ENCODE data around the gene PHACTR4. TPM values are rescaled to one million over a fixed set of nuclear protein-coding genes. Genes with fewer than 3 reads are reported as not detected.

PHACTR4 gene
- total and polyA plus RNA-seq, 2 experiments from 2014 or later, result 35.4 to 47.1 TPM

- TF ChIP-seq ZNF114 (CRISPR knock-in tag; IDR thresholded peaks at IDR 0.05) (no peak), CREB1 (CRISPR knock-in tag; IDR thresholded peaks at IDR 0.05; ENCODE audit: low read depth) (no peak), EZH2phosphoT487 (IDR thresholded peaks at IDR 0.05; ENCODE audit: unreplicated experiment) (no peak)
Observed at GRCh38 chr1:28480308-28480707, 110.8 kb downstream of the PHACTR4 start (continued).

DNA sequence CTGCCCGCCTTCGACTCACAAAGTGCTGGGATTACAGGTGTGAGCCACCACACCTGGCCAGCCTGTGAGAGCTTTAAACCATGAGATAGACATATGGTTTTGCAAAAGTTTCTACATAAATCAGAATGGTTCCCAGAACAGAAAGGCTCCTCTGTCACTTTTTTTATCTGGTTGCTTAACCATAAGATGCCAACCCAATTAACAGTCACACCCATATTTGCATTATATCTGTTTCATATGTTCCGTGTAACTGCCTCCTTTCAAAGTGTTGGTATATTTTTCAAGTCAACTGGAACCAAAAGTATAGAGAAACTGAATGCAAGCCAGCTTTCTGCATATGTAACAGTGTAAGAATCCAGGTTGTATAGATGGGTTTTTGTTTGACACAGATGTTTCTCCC is 112.6 kb downstream of the PHACTR4 start:
- H3K4me1 Mint-ChIP-seq, result no peaks in the 10 kb centered on the region
- no peak for DNase-seq (ENCODE audit: low spot score)

More for the DNA sequence above, 112.6 kb downstream of the PHACTR4 start:
- H3K4me3 ChIP-seq, result no peak overlapping the region
- no peak overlapping the region for H3K4me3 Mint-ChIP-seq
- no peak overlapping the region for H3K27ac Mint-ChIP-seq
- H3K36me3 ChIP-seq (ENCODE audit: insufficient read depth), result peaks cover 24% of the 10 kb centered on the region
- peaks cover 4% of the 10 kb centered on the region; the same call in 1 of the 2 replicates for H4K20me1 ChIP-seq (replicated peaks; ENCODE audit: insufficient read depth)
- H3K27me3 Mint-ChIP-seq (ENCODE audit: insufficient read depth, low read depth, poor library complexity), result peaks cover 10% of the 10 kb centered on the region
- no peaks in the 10 kb centered on the region for H3K27me3 ChIP-seq (ENCODE audit: insufficient read depth)
- no peaks in the 10 kb centered on the region for H3K9me2 ChIP-seq (ENCODE audit: insufficient read depth)
- no peak overlapping the region for H3K4me2 ChIP-seq
- H3K4me1 ChIP-seq (ENCODE audit: insufficient read depth), result no peaks in the 10 kb centered on the region
- no peak for TF ChIP-seq EZH2 (IDR thresholded peaks at IDR 0.05; ENCODE audit: low read depth, unreplicated experiment)
- no peak for TF ChIP-seq CREB1 (CRISPR knock-in tag; IDR thresholded peaks at IDR 0.05; ENCODE audit: low read depth)
- no peak for TF ChIP-seq NANOG (IDR thresholded peaks at IDR 0.05; ENCODE audit: borderline replicate concordance)
- no peak for TF ChIP-seq ZNF462 (CRISPR knock-in tag; IDR thresholded peaks at IDR 0.05)
- TF ChIP-seq ETS1 (IDR thresholded peaks at IDR 0.05), result no peak
- TF ChIP-seq CTCF (conservative IDR thresholded peaks at IDR 0.05; ENCODE audit: low read depth in 2 of 2), result no peak
- TF ChIP-seq EZH2phosphoT487 (IDR thresholded peaks at IDR 0.05; ENCODE audit: unreplicated experiment), result no peak
- TF ChIP-seq ZNF331 (CRISPR knock-in tag; IDR thresholded peaks at IDR 0.05; ENCODE audit: low read depth), result no peak
- TF ChIP-seq JUNB (IDR thresholded peaks at IDR 0.05; ENCODE audit: unreplicated experiment), result no peak
- no peak for TF ChIP-seq STAT1 (IDR thresholded peaks at IDR 0.05; ENCODE audit: unreplicated experiment)
- TF ChIP-seq POLR2AphosphoS5 (IDR thresholded peaks at IDR 0.05; ENCODE audit: low read depth), result no peak
- TF ChIP-seq, protein P1, sequence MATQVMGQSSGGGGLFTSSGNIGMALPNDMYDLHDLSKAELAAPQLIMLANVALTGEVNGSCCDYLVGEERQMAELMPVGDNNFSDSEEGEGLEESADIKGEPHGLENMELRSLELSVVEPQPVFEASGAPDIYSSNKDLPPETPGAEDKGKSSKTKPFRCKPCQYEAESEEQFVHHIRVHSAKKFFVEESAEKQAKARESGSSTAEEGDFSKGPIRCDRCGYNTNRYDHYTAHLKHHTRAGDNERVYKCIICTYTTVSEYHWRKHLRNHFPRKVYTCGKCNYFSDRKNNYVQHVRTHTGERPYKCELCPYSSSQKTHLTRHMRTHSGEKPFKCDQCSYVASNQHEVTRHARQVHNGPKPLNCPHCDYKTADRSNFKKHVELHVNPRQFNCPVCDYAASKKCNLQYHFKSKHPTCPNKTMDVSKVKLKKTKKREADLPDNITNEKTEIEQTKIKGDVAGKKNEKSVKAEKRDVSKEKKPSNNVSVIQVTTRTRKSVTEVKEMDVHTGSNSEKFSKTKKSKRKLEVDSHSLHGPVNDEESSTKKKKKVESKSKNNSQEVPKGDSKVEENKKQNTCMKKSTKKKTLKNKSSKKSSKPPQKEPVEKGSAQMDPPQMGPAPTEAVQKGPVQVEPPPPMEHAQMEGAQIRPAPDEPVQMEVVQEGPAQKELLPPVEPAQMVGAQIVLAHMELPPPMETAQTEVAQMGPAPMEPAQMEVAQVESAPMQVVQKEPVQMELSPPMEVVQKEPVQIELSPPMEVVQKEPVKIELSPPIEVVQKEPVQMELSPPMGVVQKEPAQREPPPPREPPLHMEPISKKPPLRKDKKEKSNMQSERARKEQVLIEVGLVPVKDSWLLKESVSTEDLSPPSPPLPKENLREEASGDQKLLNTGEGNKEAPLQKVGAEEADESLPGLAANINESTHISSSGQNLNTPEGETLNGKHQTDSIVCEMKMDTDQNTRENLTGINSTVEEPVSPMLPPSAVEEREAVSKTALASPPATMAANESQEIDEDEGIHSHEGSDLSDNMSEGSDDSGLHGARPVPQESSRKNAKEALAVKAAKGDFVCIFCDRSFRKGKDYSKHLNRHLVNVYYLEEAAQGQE (IDR thresholded peaks at IDR 0.05; ENCODE audit: unreplicated experiment), result no peak
- no peak for TF ChIP-seq ZNF114 (CRISPR knock-in tag; IDR thresholded peaks at IDR 0.05)
- H3K79me2 ChIP-seq (replicated peaks; ENCODE audit: insufficient read depth), result no peaks in the 10 kb centered on the region
- no peaks in the 10 kb centered on the region for H3K9me3 Mint-ChIP-seq
- peaks cover 55% of the 10 kb centered on the region for H3K36me3 Mint-ChIP-seq (ENCODE audit: low read depth)
- no peak overlapping the region for H2AFZ ChIP-seq
- no peak for ATAC-seq
- H3F3A ChIP-seq (replicated peaks; ENCODE audit: low read depth), result peaks cover 20% of the 10 kb centered on the region
- no peak overlapping the region for H3K27ac ChIP-seq (ENCODE audit: low read depth)

Measured in GM23338 (cell line).